CD14-positive monocyte (primary cell): ENCODE data around the gene KLHDC10. TPM values are rescaled to one million over a fixed set of nuclear protein-coding genes. Genes with fewer than 3 reads are reported as not detected.

Experiments
- DNase-seq, 3 donors: peaks; one replicate each; pipeline ENCODE4 v3.0.0-alpha.2; 2011 to 2022
- H2AFZ ChIP-seq: 2 replicates; pipeline ENCODE4 v1.6.0; 2012; ENCODE audit warnings: mild to moderate bottlenecking, low read depth, low read length, inconsistent platforms; ENCODE audit not compliant: insufficient read depth, poor library complexity, severe bottlenecking
- H3K27ac ChIP-seq, 2 donors: 1 replicate in 1 of 2; 2 replicates in 1 of 2; pipeline ENCODE4 v1.5.1; 2012 to 2013; ENCODE audit warnings: low read length in 2 of 2, control low read depth in 1 of 2, inconsistent platforms in 1 of 2, low read depth in 1 of 2, mild to moderate bottlenecking in 1 of 2
- H3K27me3 ChIP-seq, 2 donors: one replicate each; pipeline versions ENCODE4 v1.6.0 to v1.6.1; 2011 to 2013; ENCODE audit warnings: low read length in 2 of 2; ENCODE audit not compliant: control insufficient read depth in 2 of 2, insufficient read depth in 2 of 2
- H3K36me3 ChIP-seq, 2 donors: replicated peaks in 1 of 2; 1 replicate in 1 of 2; 2 replicates in 1 of 2; pipeline versions ENCODE4 v1.5.1 to v1.6.1; 2012 to 2013; ENCODE audit warnings: low read length in 2 of 2, control low read depth in 1 of 2, inconsistent platforms in 1 of 2, mild to moderate bottlenecking in 1 of 2; ENCODE audit not compliant: insufficient read depth in 2 of 2, control insufficient read depth in 1 of 2
- H3K4me1 ChIP-seq, 2 donors: 1 replicate in 1 of 2; 2 replicates in 1 of 2; pipeline versions ENCODE4 v1.5.1 to v1.6.1; 2012 to 2013; ENCODE audit warnings: low read length in 2 of 2, control low read depth in 1 of 2, inconsistent platforms in 1 of 2, mild to moderate bottlenecking in 1 of 2, moderate library complexity in 1 of 2; ENCODE audit not compliant: insufficient read depth in 2 of 2, control insufficient read depth in 1 of 2
- H3K4me2 ChIP-seq: replicated peaks from 2 replicates; pipeline ENCODE3; 2012; ENCODE audit warnings: low read length, moderate library complexity, mild to moderate bottlenecking; ENCODE audit not compliant: poor library complexity, severe bottlenecking; ENCODE audit errors: extremely low read depth
- H3K4me3 ChIP-seq, 3 experiments: fragments of 200-600 bp in 1 of 3; sonication (generic) in 1 of 3; replicated peaks in 1 of 3; 1 replicate in 2 of 3; 2 replicates in 1 of 3; pipeline ENCODE4 v1.5.1; 2011 to 2013; ENCODE audit warnings: low read length in 3 of 3, mild to moderate bottlenecking in 3 of 3, control low read depth in 2 of 3, low read depth in 2 of 3, inconsistent platforms in 1 of 3, moderate library complexity in 1 of 3
- H3K79me2 ChIP-seq: 2 replicates; pipeline ENCODE4 v1.6.0; 2012; ENCODE audit warnings: mild to moderate bottlenecking, control low read depth, inconsistent platforms, low read length, moderate library complexity; ENCODE audit not compliant: insufficient read depth
- H3K9ac ChIP-seq: 2 replicates; pipeline ENCODE4 v1.6.0; 2017; ENCODE audit warnings: low read length, mild to moderate bottlenecking; ENCODE audit not compliant: insufficient read depth, poor library complexity, severe bottlenecking
- H3K9me3 ChIP-seq, 2 donors: replicated peaks in 1 of 2; 1 replicate in 1 of 2; 2 replicates in 1 of 2; pipeline versions ENCODE4 v1.5.1 to v1.6.1; 2012 to 2013; ENCODE audit warnings: low read length in 2 of 2, control low read depth in 1 of 2; ENCODE audit not compliant: control insufficient read depth in 1 of 2, insufficient read depth in 1 of 2
- H4K20me1 ChIP-seq: 2 replicates; pipeline ENCODE4 v1.6.0; 2012; ENCODE audit warnings: mild to moderate bottlenecking, low read length, control low read depth, moderate library complexity; ENCODE audit not compliant: insufficient read depth
- H3K27ac Mint-ChIP-seq, 7 donors: one replicate each; pipeline ENCODE4 v1.8.0; 2020; ENCODE audit warnings: mild to moderate bottlenecking in 7 of 7, mixed read lengths in 7 of 7, moderate library complexity in 6 of 7, inconsistent platforms in 2 of 7
- H3K27me3 Mint-ChIP-seq, 3 donors: one replicate each; pipeline ENCODE4 v1.8.0; 2021 to 2022; ENCODE audit warnings: low read depth in 3 of 3, mild to moderate bottlenecking in 3 of 3, mixed read lengths in 3 of 3, moderate library complexity in 3 of 3, inconsistent platforms in 1 of 3
- H3K36me3 Mint-ChIP-seq, 2 donors: one replicate each; pipeline ENCODE4 v1.8.0; 2020; ENCODE audit warnings: mixed read lengths in 2 of 2, inconsistent platforms in 1 of 2, mild to moderate bottlenecking in 1 of 2
- H3K4me1 Mint-ChIP-seq: one replicate; pipeline ENCODE4 v1.8.0; 2020; ENCODE audit warnings: mild to moderate bottlenecking, mixed read lengths
- H3K4me3 Mint-ChIP-seq, 2 donors: one replicate each; pipeline ENCODE4 v1.8.0; 2020; ENCODE audit warnings: mild to moderate bottlenecking in 2 of 2, mixed read lengths in 2 of 2, moderate library complexity in 1 of 2
- H3K9me3 Mint-ChIP-seq, 7 donors: one replicate each; pipeline ENCODE4 v1.8.0; 2020 to 2022; ENCODE audit warnings: mixed read lengths in 7 of 7, mild to moderate bottlenecking in 6 of 7, moderate library complexity in 6 of 7, inconsistent platforms in 2 of 7
- CTCF ChIP-seq: fragments of 200-600 bp; IDR thresholded peaks from one replicate; pipeline ENCODE4 v1.8.0; 2022; ENCODE audit warnings: antibody characterized with exemption, mild to moderate bottlenecking
- WGBS: methylation state at CpG from one replicate; pipeline ENCODE4 v1.1.5; 2013; ENCODE audit warnings: missing lambda C conversion rate; ENCODE audit not compliant: insufficient coverage; 5-methylcytosine and 5-hydroxymethylcytosine counted together
- intact Hi-C, 2 donors: fragments of 100-400 bp; cut with micrococcal nuclease; formaldehyde crosslinking; loops; one replicate each; pipeline versions ENCODE4 v1.15.0 to v1.15.1; 2023
- polyA plus RNA-seq, 3 donors: library from polyadenylated mRNA; depleted of rRNA in 1 of 3; unstranded in 2 of 3; stranded (reverse) in 1 of 3; fragments of 300-500 nt in 2 of 3; fragments of >200 nt in 1 of 3; fragmentation: Illumina TruSeq in 2 of 3; gene quantifications; 1 replicate in 2 of 3; 2 replicates in 1 of 3; pipeline ENCODE4 v1.2.3, GENCODE V29; 2012 to 2021

KLHDC10 gene
- polyA plus RNA-seq, 3 donors = 1.1 to 13.9 (median 2.9) TPM

- Mint-ChIP-seq H3K27me3 (peaks cover 1 to 7% (median 2%) of the 10 kb centered on the region in 3 donors), H3K4me1 (peaks cover 5% of the 10 kb centered on the region), H3K9me3 (peaks cover 0 to 2% (median 0%) of the 10 kb centered on the region in 7 donors), H3K27ac (peak overlapping the region in 1 of 7 donors; percentile 45), H3K4me3 (no peak overlapping the region), H3K36me3 (peaks cover 0 to 3% of the 10 kb centered on the region in 2 donors)
- no peaks in the 10 kb centered on the region for H3K9me3 ChIP-seq
- no peak for DNase-seq
- intact Hi-C loops = no loop called here
- no peaks in the 10 kb centered on the region for H3K79me2 ChIP-seq
- H3K27me3 ChIP-seq = no peaks in the 10 kb centered on the region
- H3K9ac ChIP-seq = no peak overlapping the region
- H4K20me1 ChIP-seq = no peaks in the 10 kb centered on the region
- 100% methylated on average over 2 of the region's 9 CpGs for WGBS
- H3K36me3 ChIP-seq = no peaks in the 10 kb centered on the region
- no peak overlapping the region for H3K27ac ChIP-seq
- TF ChIP-seq CTCF = no peak
- H3K4me3 ChIP-seq = no peak overlapping the region
- H3K4me1 ChIP-seq = peaks cover 1 to 3% of the 10 kb centered on the region in 2 donors
- no peak overlapping the region for H3K4me2 ChIP-seq
- no peak overlapping the region for H2AFZ ChIP-seq
These were observed 76.5 kb downstream of the KLHDC10 start for GRCh38 chr7:130146693-130147405.

GRCh38 chr7:130147710-130148325, 77.5 kb downstream of the KLHDC10 start:
- no peak overlapping the region for H3K4me3 Mint-ChIP-seq
- Histone ChIP-seq H3K27ac (no peak overlapping the region), H2AFZ (no peak overlapping the region), H4K20me1 (no peaks in the 10 kb centered on the region), H3K4me1 (no peaks in the 10 kb centered on the region), H3K9me3 (no peaks in the 10 kb centered on the region), H3K4me2 (no peak overlapping the region), H3K36me3 (no peaks in the 10 kb centered on the region), H3K9ac (no peak overlapping the region), H3K27me3 (no peaks in the 10 kb centered on the region), H3K79me2 (no peaks in the 10 kb centered on the region), H3K4me3 (no peak overlapping the region)
- H3K4me1 Mint-ChIP-seq = peaks cover 5% of the 10 kb centered on the region
- TF ChIP-seq CTCF = no peak
- H3K9me3 Mint-ChIP-seq = peaks cover 0 to 2% (median 0%) of the 10 kb centered on the region in 7 donors
- 97% methylated on average over 10 of the region's 14 CpGs for WGBS
- DNase-seq = no peak
- no peaks in the 10 kb centered on the region for H3K36me3 Mint-ChIP-seq
- intact Hi-C loops = no loop called here
- no peak overlapping the region for H3K27ac Mint-ChIP-seq
- H3K27me3 Mint-ChIP-seq = peaks cover 0 to 7% (median 1%) of the 10 kb centered on the region in 3 donors
